D721Med (cell line): ENCODE data around the gene NAA16.

Experiments
- DNase-seq: peaks from one replicate; pipeline ENCODE4 v3.0.0; 2011; ENCODE audit warnings: low spot score; ENCODE audit not compliant: insufficient read length
- FAIRE-seq: peaks from 2 replicates; lab custom pipeline; 2011; peaks lifted over from hg19 to GRCh38; lab: Jason Lieb, UNC
- TF ChIP-seq, protein P1 (sequence below): IDR thresholded peaks from 2 replicates; pipeline ENCODE4 v1.5.1; 2012; ENCODE audit warnings: mild to moderate bottlenecking, control low read depth; ENCODE audit not compliant: insufficient read depth; ENCODE audit errors: missing control alignments

The NAA16 gene

DNA sequence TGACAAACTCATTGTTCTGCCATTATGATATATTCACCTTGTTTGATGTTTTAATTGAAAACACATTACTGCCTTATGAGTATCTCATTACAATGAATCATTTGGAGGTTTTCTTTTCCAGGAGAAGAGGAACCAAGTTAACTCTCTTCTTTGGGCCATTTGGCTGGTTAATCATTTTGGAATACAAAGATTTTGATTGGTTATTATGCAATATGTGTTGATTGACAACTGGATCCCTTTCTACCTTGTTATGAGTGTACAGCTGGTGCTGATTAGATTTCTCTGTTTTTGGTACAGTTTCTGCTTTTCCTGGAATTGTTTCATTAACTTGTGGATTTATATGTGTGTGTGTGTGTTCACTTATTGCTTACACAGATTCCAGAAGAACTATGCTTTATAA lies 97.1 kb downstream of the NAA16 start:
- TF ChIP-seq, protein P1, sequence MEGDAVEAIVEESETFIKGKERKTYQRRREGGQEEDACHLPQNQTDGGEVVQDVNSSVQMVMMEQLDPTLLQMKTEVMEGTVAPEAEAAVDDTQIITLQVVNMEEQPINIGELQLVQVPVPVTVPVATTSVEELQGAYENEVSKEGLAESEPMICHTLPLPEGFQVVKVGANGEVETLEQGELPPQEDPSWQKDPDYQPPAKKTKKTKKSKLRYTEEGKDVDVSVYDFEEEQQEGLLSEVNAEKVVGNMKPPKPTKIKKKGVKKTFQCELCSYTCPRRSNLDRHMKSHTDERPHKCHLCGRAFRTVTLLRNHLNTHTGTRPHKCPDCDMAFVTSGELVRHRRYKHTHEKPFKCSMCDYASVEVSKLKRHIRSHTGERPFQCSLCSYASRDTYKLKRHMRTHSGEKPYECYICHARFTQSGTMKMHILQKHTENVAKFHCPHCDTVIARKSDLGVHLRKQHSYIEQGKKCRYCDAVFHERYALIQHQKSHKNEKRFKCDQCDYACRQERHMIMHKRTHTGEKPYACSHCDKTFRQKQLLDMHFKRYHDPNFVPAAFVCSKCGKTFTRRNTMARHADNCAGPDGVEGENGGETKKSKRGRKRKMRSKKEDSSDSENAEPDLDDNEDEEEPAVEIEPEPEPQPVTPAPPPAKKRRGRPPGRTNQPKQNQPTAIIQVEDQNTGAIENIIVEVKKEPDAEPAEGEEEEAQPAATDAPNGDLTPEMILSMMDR, result no peak
- FAIRE-seq (no peak), DNase-seq (no peak)

DNA sequence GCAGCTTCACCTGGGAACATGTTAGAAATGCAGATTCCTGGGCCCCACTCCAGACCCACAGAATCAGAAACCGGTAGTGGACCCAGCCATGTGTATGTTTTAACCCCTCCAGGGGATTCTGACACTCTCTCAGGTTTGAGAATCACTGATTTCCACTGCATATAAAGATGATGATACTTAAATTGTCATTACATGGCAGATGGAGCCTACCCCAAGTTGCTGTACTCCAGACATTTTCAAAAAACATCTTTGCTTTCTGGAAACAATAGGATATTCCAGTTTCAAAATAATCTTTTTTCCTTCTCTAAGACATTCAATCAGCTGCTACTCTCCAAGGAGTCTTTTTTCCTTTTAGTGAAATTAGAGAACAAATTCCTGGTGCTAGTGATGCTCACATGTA lies 97.7 kb downstream of the NAA16 start:
- TF ChIP-seq, protein P1, result no peak
- FAIRE-seq, result no peak
- DNase-seq, result no peak

DNA sequence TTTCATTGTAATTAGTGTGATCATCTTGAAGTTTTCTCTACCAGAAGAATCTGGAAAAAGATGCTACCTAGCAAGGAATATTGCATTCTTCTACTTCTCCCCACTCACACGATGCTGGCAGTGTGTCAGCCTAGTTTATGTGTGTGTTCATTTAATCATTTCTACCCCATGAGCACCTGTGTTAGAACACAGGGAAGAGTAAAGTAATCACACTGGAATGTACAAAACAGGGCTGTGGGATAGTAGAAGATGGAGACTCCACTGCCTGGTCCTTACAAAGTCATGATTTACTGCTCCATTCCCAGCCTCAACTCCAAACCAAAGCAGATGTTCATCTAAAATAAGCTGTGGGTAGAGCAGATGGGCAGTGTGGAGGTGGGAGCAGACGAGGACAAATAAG lies 98.5 kb downstream of the NAA16 start:
- no peak for FAIRE-seq

DNA sequence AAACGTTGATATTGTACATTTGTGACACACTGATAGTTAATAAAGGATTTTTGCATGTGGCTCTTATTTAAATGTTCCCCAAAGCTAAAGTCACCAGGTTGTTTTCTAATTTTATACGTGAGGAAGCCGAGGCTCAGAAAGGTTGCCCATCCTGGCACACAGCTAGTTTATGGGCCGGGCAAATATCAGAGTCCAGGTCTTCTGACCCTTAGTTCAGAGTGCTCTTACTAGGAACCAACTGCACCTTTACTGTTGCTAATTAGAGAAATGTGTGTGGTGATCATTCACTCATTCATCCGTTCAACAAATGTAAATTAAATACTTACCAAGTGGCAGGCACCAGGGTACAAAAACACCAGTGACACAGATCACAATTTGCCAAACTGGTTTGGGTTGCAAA lies 100.0 kb downstream of the NAA16 start:
- TF ChIP-seq, protein P1, result no peak
- DNase-seq, result no peak
- FAIRE-seq, result no peak

More for the DNA sequence above, 98.5 kb downstream of the NAA16 start:
- TF ChIP-seq, protein P1, result no peak
- no peak for DNase-seq

DNA sequence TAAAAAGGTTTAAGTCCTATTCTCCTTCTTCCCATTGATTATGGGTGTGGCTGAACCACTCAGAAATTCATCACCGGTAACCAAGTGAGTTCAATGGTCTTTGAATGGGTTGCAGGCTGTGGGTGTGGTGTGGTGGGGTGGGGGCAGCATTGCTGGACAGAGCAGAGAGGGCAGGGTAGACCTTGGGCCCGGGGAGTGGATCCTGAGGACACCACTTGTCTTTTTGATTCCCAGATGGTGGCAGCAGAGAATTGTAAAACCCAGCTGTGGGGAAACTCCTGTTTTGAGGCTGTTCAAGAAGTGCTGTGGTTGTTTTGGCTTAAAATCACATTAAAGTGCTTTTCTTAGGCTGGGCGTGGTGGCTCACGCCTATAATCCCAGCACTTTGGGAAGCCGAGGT lies 100.5 kb downstream of the NAA16 start:
- TF ChIP-seq, protein P1, result peak; percentile 6
- FAIRE-seq (no peak), DNase-seq (no peak)

DNA sequence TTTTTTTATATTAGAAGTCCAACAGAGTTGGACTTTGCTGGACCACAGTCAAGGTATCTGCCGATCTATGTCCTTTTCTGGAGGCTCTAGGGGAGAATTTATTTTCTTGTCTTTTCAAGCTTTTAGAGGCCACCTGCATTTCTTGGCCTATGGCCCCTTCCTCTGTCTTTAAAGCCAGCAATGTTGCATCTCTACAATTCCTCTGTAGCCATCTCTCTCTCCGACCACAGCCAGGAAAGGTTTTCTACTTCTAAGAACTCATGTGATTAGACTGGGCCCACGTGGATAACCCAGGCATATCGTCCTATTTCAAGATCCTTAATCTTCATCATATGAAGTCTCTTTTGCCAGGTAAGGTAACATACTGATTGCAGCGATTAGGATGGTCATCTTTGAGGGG lies 102.8 kb downstream of the NAA16 start:
- FAIRE-seq (no peak), DNase-seq (no peak)
- TF ChIP-seq, protein P1, result no peak

DNA sequence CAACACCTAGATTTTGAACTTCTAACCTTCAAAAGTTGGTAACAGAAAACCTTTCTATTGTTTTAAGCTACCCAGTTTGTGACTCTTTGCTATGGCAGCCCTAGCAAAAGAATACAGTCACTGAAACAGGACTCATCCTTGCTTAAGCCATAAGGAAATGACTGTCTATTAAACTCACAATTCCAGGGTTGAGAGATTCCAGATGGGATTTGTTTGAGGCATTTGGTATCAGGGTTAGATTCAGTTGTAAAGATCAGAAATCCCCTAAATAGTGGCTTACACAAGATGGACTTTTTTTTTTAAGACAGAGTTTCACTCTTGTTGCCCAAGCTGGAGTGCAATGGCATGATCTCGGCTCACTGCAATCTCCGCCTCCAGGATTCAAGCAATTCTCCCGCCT lies 105.2 kb downstream of the NAA16 start:
- FAIRE-seq (no peak), DNase-seq (no peak)
- TF ChIP-seq, protein P1, result no peak
